NCI-H1105 treated with DMSO at 0.1 percent for 48 hours (cell line): ENCODE results near the gene EYA3.
A peak's percentile ranks its signal among the peaks of the same experiment; 100 is the strongest.

Experiments
- DNase-seq: peaks from one replicate; lab custom pipeline; 2025; lab: John Stamatoyannopoulos, UW

Gene EYA3

GRCh38 chr1:28112388-28113241, 24.2 kb upstream of the EYA3 start:
- no peak for DNase-seq

- DNase-seq, result no peak
These were observed 22.7 kb upstream of the EYA3 start for GRCh38 chr1:28111157-28111556.

GRCh38 chr1:28110555-28110954, 22.1 kb upstream of the EYA3 start:
- DNase-seq, result no peak

GRCh38 chr1:28109639-28110038, 21.2 kb upstream of the EYA3 start:
- no peak for DNase-seq

- no peak for DNase-seq
These were observed 19.6 kb upstream of the EYA3 start for GRCh38 chr1:28108001-28108400.

GRCh38 chr1:28104866-28105467, 16.6 kb upstream of the EYA3 start:
- DNase-seq, result no peak

GRCh38 chr1:28102189-28102588, 13.8 kb upstream of the EYA3 start:
- no peak for DNase-seq

- DNase-seq, result no peak
These were observed 10.8 kb upstream of the EYA3 start for GRCh38 chr1:28099050-28099769.

GRCh38 chr1:28097100-28097472, 8.7 kb upstream of the EYA3 start:
- no peak for DNase-seq

GRCh38 chr1:28096210-28097099, 8.0 kb upstream of the EYA3 start:
- no peak for DNase-seq

- peak; percentile 60 for DNase-seq
These were observed 2.8 kb upstream of the EYA3 start for GRCh38 chr1:28091043-28091781.

- DNase-seq, result no peak
These were observed 719 bp downstream of the EYA3 start for GRCh38 chr1:28087614-28088167.

- DNase-seq, result no peak
These were observed 1.8 kb downstream of the EYA3 start for GRCh38 chr1:28086651-28087050.

- DNase-seq, result no peak
These were observed 3.3 kb downstream of the EYA3 start for GRCh38 chr1:28085129-28085528.

- no peak for DNase-seq
These were observed 4.5 kb downstream of the EYA3 start for GRCh38 chr1:28083876-28084275.

GRCh38 chr1:28078680-28079626, 9.5 kb downstream of the EYA3 start:
- DNase-seq, result no peak

GRCh38 chr1:28078262-28078661, 10.1 kb downstream of the EYA3 start:
- no peak for DNase-seq

- no peak for DNase-seq
These were observed 13.4 kb downstream of the EYA3 start for GRCh38 chr1:28074892-28075511.

- no peak for DNase-seq
These were observed 14.5 kb downstream of the EYA3 start for GRCh38 chr1:28073867-28074266.
